IMR-90 (cell line): ENCODE data around the gene PPP1R2. TPM values are rescaled to one million over a fixed set of nuclear protein-coding genes. Genes with fewer than 3 reads are reported as not detected.

Source experiments
- ATAC-seq: fragments of 200-7000 bp; cut with Tn5 transposase; 2 replicates; pipeline ENCODE4 v1.9.1; 2020; ENCODE audit warnings: low read depth, mild to moderate bottlenecking, moderate library complexity
- BruUV-seq: library from RNA; stranded (reverse); fragments of 400-500 nt; replicated peaks from 2 replicates; lab custom pipeline; 2021; lab: Mats Ljungman, UMichigan
- CTCF ChIA-PET: fragments of 300-600 bp; formaldehyde crosslinking; extraction: SDS; loops from one replicate; lab custom pipeline; 2021; ENCODE audit warnings: antibody characterized with exemption; lab: Yijun Ruan, JAX
- POLR2A ChIA-PET: fragments of 300-600 bp; sonication (Branson Sonifier 250); formaldehyde crosslinking; loops from one replicate; lab custom pipeline; 2022; ENCODE audit warnings: antibody characterized with exemption; ENCODE audit not compliant: unreplicated experiment; lab: Charles Lee
- DNase-seq: peaks from one replicate; pipeline ENCODE4 v3.0.0; 2013
- H2AFZ ChIP-seq: replicated peaks from 2 replicates; pipeline ENCODE3; 2013; ENCODE audit warnings: low read length, mild to moderate bottlenecking; ENCODE audit not compliant: poor library complexity
- H2AK5ac ChIP-seq: 2 replicates; pipeline ENCODE4 v1.6.1; 2013; ENCODE audit warnings: low read depth, low read length, inconsistent platforms
- H2AK9ac ChIP-seq: replicated peaks from 2 replicates; pipeline ENCODE3; 2013; ENCODE audit warnings: mild to moderate bottlenecking, low read depth, low read length, moderate library complexity; ENCODE audit not compliant: poor library complexity
- H2BK120ac ChIP-seq: 2 replicates; pipeline ENCODE4 v1.6.1; 2013; ENCODE audit warnings: low read depth, low read length, inconsistent platforms
- H2BK15ac ChIP-seq: 3 replicates; pipeline ENCODE4 v1.6.1; 2013; ENCODE audit warnings: low read depth, low read length, inconsistent platforms
- H2BK20ac ChIP-seq: 2 replicates; pipeline ENCODE4 v1.6.1; 2013; ENCODE audit warnings: low read depth, mild to moderate bottlenecking, inconsistent platforms, low read length, moderate library complexity
- H2BK5ac ChIP-seq: 2 replicates; pipeline ENCODE4 v1.6.1; 2013; ENCODE audit warnings: mild to moderate bottlenecking, low read depth, low read length, inconsistent platforms; ENCODE audit not compliant: poor library complexity, severe bottlenecking
- H3K14ac ChIP-seq: replicated peaks from 2 replicates; pipeline ENCODE4 v1.6.1; 2013; ENCODE audit warnings: low read depth, low read length, inconsistent platforms
- H3K18ac ChIP-seq: 2 replicates; pipeline ENCODE4 v1.6.1; 2013; ENCODE audit warnings: low read depth, low read length, control low read depth
- H3K23ac ChIP-seq: 2 replicates; pipeline ENCODE4 v1.6.1; 2013; ENCODE audit warnings: low read depth, low read length, inconsistent platforms
- H3K27ac ChIP-seq: 2 replicates; pipeline ENCODE4 v1.5.1; 2013; ENCODE audit warnings: mild to moderate bottlenecking, control low read depth, low read length; ENCODE audit not compliant: insufficient read depth
- H3K27me3 ChIP-seq: 2 replicates; pipeline ENCODE4 v1.6.1; 2013; ENCODE audit warnings: low read length; ENCODE audit not compliant: control insufficient read depth, insufficient read depth
- H3K36me3 ChIP-seq: 2 replicates; pipeline ENCODE4 v1.6.1; 2013; ENCODE audit warnings: low read length, mixed read lengths; ENCODE audit not compliant: control insufficient read depth, insufficient read depth
- H3K4ac ChIP-seq: 2 replicates; pipeline ENCODE4 v1.6.1; 2013; ENCODE audit warnings: low read depth, low read length, inconsistent platforms
- H3K4me1 ChIP-seq: 2 replicates; pipeline ENCODE4 v1.6.1; 2013; ENCODE audit warnings: low read length, mixed read lengths; ENCODE audit not compliant: control insufficient read depth, insufficient read depth
- H3K4me2 ChIP-seq: 2 replicates; pipeline ENCODE4 v1.6.1; 2013; ENCODE audit warnings: low read depth, mild to moderate bottlenecking, control low read depth, low read length, moderate library complexity
- H3K4me3 ChIP-seq: 2 replicates; pipeline ENCODE4 v1.5.1; 2013; ENCODE audit warnings: low read depth, mild to moderate bottlenecking, control low read depth, low read length, moderate library complexity; ENCODE audit not compliant: insufficient read depth
- H3K56ac ChIP-seq: 2 replicates; pipeline ENCODE4 v1.6.1; 2013; ENCODE audit warnings: low read length, inconsistent platforms; ENCODE audit not compliant: insufficient read depth; ENCODE audit errors: extremely low read depth
- H3K79me1 ChIP-seq, 2 experiments: 2 replicates each; pipeline ENCODE4 v1.6.1; 2013; ENCODE audit warnings: low read length in 2 of 2, inconsistent platforms in 1 of 2, low read depth in 1 of 2
- H3K9ac ChIP-seq: 2 replicates; pipeline ENCODE4 v1.6.1; 2013; ENCODE audit warnings: low read depth, low read length, control low read depth
- H3K9me1 ChIP-seq: 2 replicates; pipeline ENCODE4 v1.6.1; 2013; ENCODE audit warnings: low read length, inconsistent platforms; ENCODE audit not compliant: insufficient read depth
- H3K9me3 ChIP-seq: 2 replicates; pipeline ENCODE4 v1.6.1; 2013; ENCODE audit warnings: low read length; ENCODE audit not compliant: control insufficient read depth, insufficient read depth
- H4K20me1 ChIP-seq: 2 replicates; pipeline ENCODE4 v1.6.1; 2013; ENCODE audit warnings: low read length, inconsistent platforms; ENCODE audit not compliant: insufficient read depth
- H4K5ac ChIP-seq: 2 replicates; pipeline ENCODE4 v1.6.1; 2013; ENCODE audit warnings: mild to moderate bottlenecking, low read depth, low read length, control low read depth
- H4K8ac ChIP-seq, 2 experiments: 2 replicates each; pipeline ENCODE4 v1.6.1; 2013; ENCODE audit warnings: low read depth in 2 of 2, low read length in 2 of 2, control low read depth in 1 of 2, inconsistent platforms in 1 of 2
- H4K91ac ChIP-seq: 2 replicates; pipeline ENCODE4 v1.6.1; 2013; ENCODE audit warnings: low read depth, low read length, inconsistent platforms; ENCODE audit not compliant: insufficient read depth
- BHLHE40 ChIP-seq: fragments of 150-350 bp; IDR thresholded peaks from 2 replicates; pipeline ENCODE4 v1.6.1; 2016; ENCODE audit warnings: mild to moderate bottlenecking, low read depth, low read length
- CEBPB ChIP-seq: IDR thresholded peaks from 2 replicates; pipeline ENCODE4 v1.6.1; 2012; ENCODE audit warnings: low read depth, low read length, improper control_type of control experiment
- CHD1 ChIP-seq: IDR thresholded peaks from 2 replicates; pipeline ENCODE4 v1.6.1; 2012; ENCODE audit warnings: low read depth, low read length, improper control_type of control experiment
- CTCF ChIP-seq: conservative IDR thresholded peaks from 2 replicates; pipeline ENCODE4 v1.5.1; 2012; ENCODE audit warnings: mild to moderate bottlenecking, low read depth, low read length, improper control_type of control experiment
- ELK1 ChIP-seq: fragments of 150-350 bp; IDR thresholded peaks from 2 replicates; pipeline ENCODE4 v1.6.1; 2016; ENCODE audit warnings: low read depth, mild to moderate bottlenecking, low read length, moderate library complexity, borderline replicate concordance
- FOS ChIP-seq: fragments of 150-350 bp; IDR thresholded peaks from 2 replicates; pipeline ENCODE4 v1.6.1; 2016; ENCODE audit warnings: low read depth, low read length
- MAFK ChIP-seq: IDR thresholded peaks from 2 replicates; pipeline ENCODE4 v1.6.1; 2012; ENCODE audit warnings: low read depth, low read length, improper control_type of control experiment
- MAZ ChIP-seq: IDR thresholded peaks from 2 replicates; pipeline ENCODE4 v1.6.1; 2012; ENCODE audit warnings: low read depth, mild to moderate bottlenecking, low read length, improper control_type of control experiment, moderate library complexity, borderline replicate concordance
- MXI1 ChIP-seq: IDR thresholded peaks from 2 replicates; pipeline ENCODE4 v1.6.1; 2012; ENCODE audit warnings: low read depth, mild to moderate bottlenecking, low read length, moderate library complexity, borderline replicate concordance
- NFE2L2 ChIP-seq: fragments of 150-350 bp; IDR thresholded peaks from 2 replicates; pipeline ENCODE4 v1.6.1; 2016; ENCODE audit warnings: low read depth, mild to moderate bottlenecking, low read length
- POLR2A ChIP-seq: IDR thresholded peaks from 2 replicates; pipeline ENCODE4 v1.6.1; 2012; ENCODE audit warnings: mild to moderate bottlenecking, low read depth, low read length
- RAD21 ChIP-seq: IDR thresholded peaks from 2 replicates; pipeline ENCODE4 v1.6.1; 2012; ENCODE audit warnings: low read length, improper control_type of control experiment
- RCOR1 ChIP-seq: IDR thresholded peaks from 2 replicates; pipeline ENCODE4 v1.6.1; 2012; ENCODE audit warnings: mild to moderate bottlenecking, low read length, improper control_type of control experiment; ENCODE audit not compliant: insufficient replicate concordance
- RFX5 ChIP-seq: IDR thresholded peaks from 2 replicates; pipeline ENCODE4 v1.8.0; 2012; ENCODE audit warnings: low read depth, mild to moderate bottlenecking, low read length, moderate library complexity
- SMC3 ChIP-seq: fragments of 150-350 bp; IDR thresholded peaks from 2 replicates; pipeline ENCODE4 v1.6.1; 2016; ENCODE audit warnings: low read depth, mild to moderate bottlenecking, antibody characterized with exemption, low read length, moderate library complexity
- USF2 ChIP-seq: fragments of 150-350 bp; IDR thresholded peaks from 2 replicates; pipeline ENCODE4 v1.6.1; 2017; ENCODE audit warnings: mild to moderate bottlenecking, antibody characterized with exemption, low read length, low read depth
- WGBS, 2 experiments: methylation state at CpG; one replicate each; pipeline versions ENCODE4 v1.1.5 to v1.1.7; 2013; ENCODE audit warnings: missing lambda C conversion rate in 2 of 2; ENCODE audit not compliant: insufficient read length in 1 of 2; ENCODE audit errors: extremely low coverage in 2 of 2; 5-methylcytosine and 5-hydroxymethylcytosine counted together
- dilution Hi-C: fragments of 300-500 bp; cut with HindIII; formaldehyde crosslinking; loops from one replicate; pipeline ENCODE4 v1.14.3; 2018; ENCODE audit warnings: low sequenced_read_pairs; ENCODE audit not compliant: unreplicated experiment
- in situ Hi-C: fragments of 300-500 bp; cut with MboI; formaldehyde crosslinking; loops from 3 replicates; pipeline ENCODE4 v1.14.3; 2019; ENCODE audit warnings: low sequenced_read_pairs, inconsistent platforms, mixed read lengths
- intact Hi-C: fragments of 100-400 bp; cut with micrococcal nuclease; formaldehyde crosslinking; loops from 2 replicates; pipeline ENCODE4 v1.10.0; 2022
- polyA plus RNA-seq, 3 experiments: library from polyadenylated mRNA; depleted of rRNA; stranded (reverse); fragments of >200 nt; gene quantifications; 2 replicates each; pipeline ENCODE4 v1.2.3, GENCODE V29; 2012; ENCODE audit warnings: low replicate concordance in 1 of 3
- total RNA-seq: library from RNA; depleted of rRNA; stranded (reverse); fragments of >200 nt; gene quantifications from 2 replicates; pipeline ENCODE4 v1.2.3, GENCODE V29; 2012

PPP1R2 gene
- total and polyA plus RNA-seq, 2 of the 4 experiments (the other 2 are of a cell fraction): 9.2 to 36.0 TPM

GRCh38 chr3:195468391-195468776, 74.7 kb downstream of the PPP1R2 start:
- H4K20me1 ChIP-seq: no peaks in the 10 kb centered on the region
- H2BK120ac ChIP-seq: no peak overlapping the region
- H3K9ac ChIP-seq: no peak overlapping the region
- no peak overlapping the region for H2AK9ac ChIP-seq
- no peak overlapping the region for H3K56ac ChIP-seq
- no peak overlapping the region for H2BK5ac ChIP-seq
- intact Hi-C loops (no loop called here), in situ Hi-C loops (loop anchor here (10.0 kb wide), 1 partner anchor 46 kb away; no protein-coding TSS in a partner anchor), dilution Hi-C loops (no loop called here)
- no peak overlapping the region for H3K4ac ChIP-seq
- CTCF ChIA-PET: no interaction called here
- POLR2A ChIA-PET: no interaction called here
- peaks cover 5% of the 10 kb centered on the region for H3K9me3 ChIP-seq
- ATAC-seq: no peak
- H3K79me1 ChIP-seq: no peaks in the 10 kb centered on the region
- H3K27me3 ChIP-seq: peaks cover 5% of the 10 kb centered on the region; the same call in 1 of the 2 replicates
- H3K14ac ChIP-seq: no peak overlapping the region
- TF ChIP-seq CEBPB (no peak), SMC3 (no peak), MAFK (no peak), RAD21 (no peak), BHLHE40 (no peak), RCOR1 (no peak), RFX5 (no peak), USF2 (no peak), MAZ (no peak), CHD1 (no peak), FOS (no peak), POLR2A (no peak), MXI1 (no peak), NFE2L2 (no peak), ELK1 (no peak), CTCF (no peak)
- H3K18ac ChIP-seq: no peak overlapping the region
- no peak overlapping the region for H3K4me3 ChIP-seq
- no peak overlapping the region for H3K27ac ChIP-seq
- no peak overlapping the region for H4K91ac ChIP-seq
- BruUV-seq: no TSS peak
- H3K9me1 ChIP-seq: no peaks in the 10 kb centered on the region
- H3K4me2 ChIP-seq: no peak overlapping the region
- H4K8ac ChIP-seq: no peak overlapping the region
- no peak overlapping the region for H2AK5ac ChIP-seq
- H2BK20ac ChIP-seq: no peak overlapping the region
- no peak overlapping the region for H4K5ac ChIP-seq
- no peak overlapping the region for H2AFZ ChIP-seq
- no peaks in the 10 kb centered on the region for H3K36me3 ChIP-seq
- H2BK15ac ChIP-seq: no peak overlapping the region
- no peaks in the 10 kb centered on the region for H3K4me1 ChIP-seq
- no peak overlapping the region for H3K23ac ChIP-seq
- WGBS, 2 experiments: no CpG with 5 or more reads among the region's 4 CpGs
- no peak for DNase-seq
